Activated CD4-positive, alpha-beta T cell treated with anti-CD3 and anti-CD28 coated beads for 48 hours (primary cell): ENCODE data around the gene FEZF2.

Source experiments
- DNase-seq: peaks from one replicate; pipeline ENCODE4 v3.0.0-alpha.2; 2020

FEZF2 gene

DNA sequence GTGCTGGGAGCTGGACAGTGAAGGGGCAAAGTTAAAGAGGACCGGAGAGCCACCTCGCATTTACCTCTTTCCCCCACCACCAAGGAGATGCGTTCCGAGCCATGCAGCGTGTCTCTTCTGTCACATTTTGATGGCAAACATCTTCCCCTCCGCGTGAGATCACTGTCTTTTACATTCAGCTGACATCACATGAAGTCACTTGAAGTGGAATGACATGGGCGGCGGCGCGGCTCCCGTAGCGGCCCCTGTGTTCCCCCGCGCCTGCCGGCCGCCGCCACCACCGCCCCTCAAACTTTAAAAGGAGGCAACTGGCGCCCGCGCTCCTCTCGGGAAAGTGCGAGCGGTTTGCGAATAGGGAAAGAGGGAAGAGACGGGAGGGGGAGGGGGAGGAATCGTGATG, at the start of gene FEZF2:
TSS of gene FEZF2 (minus strand) at position 336 of the 400 bp plus-strand sequence. CDS start 682 bp downstream, outside the sequence.
- no peak for DNase-seq

GRCh38 chr3:62421207-62421606, 47.9 kb upstream of the FEZF2 start:
- DNase-seq: no peak

GRCh38 chr3:62416144-62416543, 42.8 kb upstream of the FEZF2 start:
- no peak for DNase-seq

- DNase-seq: no peak
Measured at GRCh38 chr3:62415312-62415801, 42.0 kb upstream of the FEZF2 start.

DNA sequence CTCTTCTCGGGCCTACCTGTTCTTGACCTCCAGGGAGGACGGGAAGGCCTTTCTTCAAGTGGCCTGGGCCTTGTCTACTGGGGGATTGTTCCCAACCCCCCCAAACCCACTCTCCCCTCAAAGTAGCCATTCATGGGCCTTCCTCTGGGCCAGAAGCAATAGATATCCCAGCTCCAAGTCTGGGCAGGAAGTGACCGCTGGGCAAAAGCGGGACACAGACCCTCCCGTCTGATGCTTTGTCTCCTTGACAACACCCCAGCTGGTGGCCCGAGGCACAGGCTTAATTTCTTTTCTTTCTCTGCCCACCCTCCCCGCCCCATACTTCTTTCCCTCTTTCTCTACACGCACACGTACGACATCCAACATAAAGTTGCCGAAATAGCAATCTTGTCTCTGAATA, 41.4 kb upstream of the FEZF2 start:
- DNase-seq: no peak

DNA sequence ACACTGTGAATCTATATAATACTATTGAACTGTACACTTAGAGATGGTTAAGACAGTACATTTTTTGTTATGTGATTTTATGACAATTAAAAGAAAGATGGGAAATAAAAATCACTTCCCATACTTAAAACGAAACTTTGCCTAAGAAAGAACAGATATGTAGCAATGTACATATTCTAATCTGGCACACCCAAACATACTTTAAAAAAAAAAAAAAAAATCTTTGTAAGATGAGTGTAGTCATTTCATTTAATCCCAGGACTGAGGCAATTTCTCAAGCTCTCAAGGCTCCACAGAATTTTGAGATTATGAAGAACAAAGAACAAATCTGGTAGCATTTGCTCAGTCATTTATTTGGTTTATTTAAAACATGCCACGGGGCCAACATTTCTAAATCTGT, 40.3 kb upstream of the FEZF2 start:
- DNase-seq: no peak

DNA sequence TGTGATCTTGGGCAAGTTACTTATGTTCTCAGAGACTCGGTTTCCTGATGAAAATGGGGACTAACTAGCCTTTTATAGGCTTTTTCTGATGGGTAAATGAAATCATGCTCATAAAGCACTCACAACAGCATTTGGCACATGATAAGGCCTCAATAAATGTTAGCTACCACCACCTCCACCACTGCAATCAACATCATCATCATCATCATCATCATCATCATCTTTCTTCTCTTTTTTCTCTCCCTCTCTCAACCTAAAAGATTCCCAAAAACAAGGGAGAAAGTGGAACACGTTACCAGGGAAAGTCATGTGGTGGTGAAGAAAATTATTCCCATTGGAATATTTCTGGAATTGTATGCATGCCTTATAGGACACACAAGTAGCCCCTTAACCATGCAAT, 33.6 kb upstream of the FEZF2 start:
- no peak for DNase-seq

DNA sequence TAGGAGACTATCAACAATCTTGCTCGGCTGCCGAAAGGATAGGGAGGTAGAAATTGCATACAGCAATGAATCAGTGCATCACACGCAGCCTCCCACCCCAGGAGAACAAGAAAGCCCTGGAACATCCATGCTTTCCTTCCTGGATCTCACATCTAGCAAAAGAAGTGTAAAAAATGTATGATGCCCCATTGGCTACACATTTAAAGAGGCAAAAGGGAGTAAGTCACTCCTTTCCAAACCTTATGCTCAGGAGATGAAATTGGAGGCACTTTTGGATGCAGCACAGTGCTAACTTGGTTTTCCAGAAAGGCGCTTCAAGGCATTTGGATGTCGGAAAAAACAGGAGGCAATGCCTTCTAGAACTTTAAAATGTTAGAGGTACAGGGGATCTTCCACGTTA, 32.2 kb upstream of the FEZF2 start:
- no peak for DNase-seq

GRCh38 chr3:62405135-62405534, 31.8 kb upstream of the FEZF2 start:
- DNase-seq: no peak

DNA sequence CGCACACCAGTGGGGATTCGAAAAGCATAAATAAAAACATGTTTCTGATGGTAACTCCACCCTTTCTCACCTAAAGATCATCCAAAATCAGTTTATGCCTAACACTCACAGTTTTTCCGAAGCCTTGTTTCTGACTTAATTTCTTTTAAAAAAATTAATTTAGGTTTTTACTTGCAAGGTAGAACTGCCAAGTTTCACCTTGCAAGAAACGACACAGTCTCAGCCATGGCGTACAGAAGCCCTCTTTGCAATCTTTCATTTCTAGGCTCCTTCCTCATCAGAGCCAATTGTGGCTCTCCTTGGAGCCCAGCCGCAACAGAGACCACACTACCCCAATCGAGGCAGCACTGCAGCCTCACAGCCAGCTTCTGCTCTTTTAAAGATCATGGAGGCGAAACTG, 31.0 kb upstream of the FEZF2 start:
- no peak for DNase-seq

DNA sequence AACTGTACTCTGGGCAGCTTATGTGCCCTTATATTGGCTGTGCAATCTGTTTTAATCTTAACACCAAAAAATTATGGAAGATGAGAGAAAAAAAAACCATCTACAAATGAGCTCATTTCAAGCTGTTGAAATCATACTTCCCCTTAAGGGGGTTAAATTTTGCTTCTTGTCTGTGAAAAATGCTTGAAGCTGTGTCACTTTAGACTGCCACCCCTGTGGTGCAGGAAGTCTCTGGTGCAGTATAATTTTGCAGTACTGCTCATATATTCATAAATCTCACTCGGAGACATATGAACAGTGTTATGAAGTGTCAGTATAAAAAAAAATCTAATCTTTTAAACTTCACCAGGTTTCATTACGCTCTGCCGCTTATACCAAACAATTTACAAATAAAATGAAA, 30.4 kb upstream of the FEZF2 start:
- DNase-seq: no peak

- no peak for DNase-seq
Measured at GRCh38 chr3:62392626-62393292, 19.4 kb upstream of the FEZF2 start.

- no peak for DNase-seq
Measured at GRCh38 chr3:62387251-62387650, 13.9 kb upstream of the FEZF2 start.

GRCh38 chr3:62379321-62379798, 6.0 kb upstream of the FEZF2 start:
- no peak for DNase-seq

DNA sequence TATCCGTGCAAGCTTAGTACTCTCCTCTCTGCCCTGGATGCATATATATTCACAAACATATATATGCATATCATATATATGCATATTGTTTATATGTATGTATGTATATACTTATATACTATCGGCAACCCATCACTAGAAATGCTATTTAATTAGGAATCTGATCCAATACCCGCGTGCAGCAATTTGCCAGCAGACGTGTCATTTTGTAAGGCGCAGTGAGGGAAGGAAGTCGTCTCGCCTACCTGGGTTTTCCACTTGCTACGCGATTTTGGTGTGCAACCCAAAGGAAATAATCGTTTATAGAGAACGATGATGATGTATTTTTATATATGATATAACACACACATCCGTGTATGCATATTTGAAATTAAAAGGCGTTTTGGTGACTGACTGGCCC, 5.6 kb upstream of the FEZF2 start:
- no peak for DNase-seq

GRCh38 chr3:62378311-62378789, 5.0 kb upstream of the FEZF2 start:
- no peak for DNase-seq

DNA sequence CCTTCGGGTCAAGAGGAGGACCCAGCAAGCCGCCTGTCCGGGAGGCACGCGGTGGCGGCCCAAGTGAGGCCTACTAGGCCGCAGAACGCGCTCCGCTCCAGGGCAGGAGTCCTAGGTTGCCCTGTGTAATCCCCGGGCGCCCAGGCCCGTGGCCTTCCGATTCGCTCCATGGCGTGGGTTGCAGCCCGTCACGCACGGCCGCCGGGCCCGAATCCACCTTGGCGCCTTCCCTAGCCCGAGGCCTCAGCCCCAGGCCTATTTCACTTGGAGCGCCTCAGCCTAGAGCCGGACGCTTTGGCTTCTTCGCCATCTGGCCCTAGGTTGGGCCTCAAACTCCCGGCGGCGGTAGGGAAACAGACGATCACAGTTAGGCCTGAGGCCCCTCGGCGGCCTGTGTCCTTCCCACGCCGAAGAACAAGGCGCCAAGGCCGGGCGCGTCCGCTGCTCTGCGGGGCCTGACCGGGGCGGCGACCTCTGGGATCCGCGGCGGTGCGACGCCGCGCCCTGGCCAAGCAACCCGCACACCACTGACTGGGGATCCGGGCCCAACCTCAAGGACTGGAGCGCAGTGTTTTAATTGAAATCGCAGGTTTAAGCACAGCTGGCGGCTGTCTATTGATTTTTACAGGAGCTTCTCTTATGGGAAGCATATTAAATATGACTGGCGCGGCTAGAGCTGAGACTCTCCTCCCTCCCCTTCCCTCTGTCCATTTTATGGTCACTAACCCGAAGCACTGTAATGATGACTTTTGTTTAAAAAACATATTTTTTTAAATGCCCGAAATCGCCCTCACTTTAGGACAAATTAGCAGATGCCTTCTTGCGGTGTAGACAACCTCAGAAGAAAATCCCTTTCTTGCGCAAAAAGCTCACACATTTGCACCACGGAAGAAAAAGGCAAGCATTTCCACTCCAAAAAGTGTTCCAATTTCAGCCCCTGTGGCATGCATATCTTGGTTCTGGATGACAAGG, 3.8 kb upstream of the FEZF2 start:
- no peak for DNase-seq

- DNase-seq: no peak
Measured at GRCh38 chr3:62376454-62376720, 3.0 kb upstream of the FEZF2 start.

DNA sequence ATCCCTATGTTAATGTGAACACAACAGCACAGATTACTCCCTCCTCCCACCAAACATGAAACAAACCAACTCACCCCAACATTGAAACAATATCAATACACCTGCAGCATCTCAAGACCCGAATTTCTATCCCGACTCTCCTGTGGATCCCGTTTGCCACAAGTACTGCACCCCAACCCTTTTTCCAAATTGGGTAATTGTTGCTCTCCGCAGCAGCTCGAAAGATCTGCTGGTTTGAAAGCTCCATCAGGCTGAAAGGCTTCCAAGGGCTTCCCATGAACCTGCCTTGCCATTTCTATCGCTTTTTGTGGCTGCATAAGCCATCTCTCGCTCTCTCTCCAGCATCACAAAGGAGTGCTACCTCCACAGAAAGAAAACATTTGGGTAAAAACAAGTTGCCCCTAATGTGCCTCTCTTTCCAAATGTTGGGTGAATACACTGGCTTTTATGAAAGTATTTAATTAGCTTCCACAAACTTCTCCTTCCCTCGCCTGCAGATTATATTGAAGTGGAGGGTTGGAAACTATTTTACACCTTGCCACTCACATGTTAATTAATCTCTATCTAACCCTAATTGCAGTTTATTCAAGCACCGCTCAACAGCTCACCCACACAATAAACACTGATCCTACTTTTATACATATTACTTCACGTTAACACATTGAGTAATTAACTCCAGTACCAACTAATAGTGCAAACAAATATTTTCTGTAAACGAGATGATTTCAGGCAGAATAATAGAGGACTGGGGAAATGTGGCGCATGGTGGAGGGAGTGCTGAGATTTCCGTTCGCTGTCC, 2.5 kb upstream of the FEZF2 start:
- DNase-seq: no peak

DNA sequence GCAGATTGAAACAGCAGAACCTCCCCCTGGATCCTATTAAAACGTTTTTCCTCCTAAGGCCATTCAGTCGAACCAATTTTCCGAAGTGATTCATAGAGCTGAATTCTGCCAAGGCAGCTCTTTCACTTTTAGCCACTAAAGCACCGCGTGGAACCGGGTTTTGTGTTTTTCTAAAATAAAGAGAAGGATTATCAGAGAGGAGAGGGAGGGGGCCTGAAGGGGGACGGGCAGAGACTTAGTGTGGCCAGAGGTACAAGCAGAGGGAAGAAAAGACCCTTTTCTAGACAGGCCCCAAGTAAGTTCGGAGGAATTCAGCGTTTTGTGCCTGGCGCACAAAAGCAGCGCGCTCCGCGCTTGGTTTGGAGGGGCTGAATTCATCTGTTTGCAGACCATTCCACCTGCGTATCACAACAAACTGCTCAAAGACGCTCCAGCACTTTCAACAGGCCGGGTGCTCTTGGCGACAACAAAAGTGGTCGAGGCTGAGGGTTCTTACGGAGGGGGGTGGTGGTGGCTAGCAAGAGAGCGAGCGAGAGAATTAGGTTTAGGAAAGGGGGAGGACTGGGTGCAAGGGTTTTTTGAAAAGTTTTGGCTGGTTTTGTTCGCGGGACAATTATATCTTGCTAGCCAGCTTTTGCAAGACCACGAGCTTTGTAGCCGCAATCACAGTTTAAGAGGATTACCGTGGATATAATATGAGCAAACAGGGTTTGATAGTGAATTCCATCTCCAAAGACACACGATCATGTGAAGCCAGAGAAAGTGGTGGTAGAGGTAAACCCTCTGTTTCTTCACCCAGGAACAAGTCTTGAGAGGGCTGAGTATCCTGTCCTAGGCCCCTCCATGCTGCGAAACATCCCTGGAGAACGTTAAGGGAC, 1.2 kb upstream of the FEZF2 start:
- DNase-seq: no peak

GRCh38 chr3:62373714-62374333, 474 bp upstream of the FEZF2 start:
- DNase-seq: no peak

- DNase-seq: no peak
Measured at GRCh38 chr3:62372621-62373041, 719 bp downstream of the FEZF2 start.
